Osteoblast (primary cell): ENCODE results near the gene CNKSR1. TPM values are rescaled to one million over a fixed set of nuclear protein-coding genes. Genes with fewer than 3 reads are reported as not detected.

Source experiments
- DNase-seq: peaks from one replicate; pipeline ENCODE4 v3.0.0; 2011; ENCODE audit warnings: low spot score, mixed read lengths; ENCODE audit not compliant: insufficient read length; ENCODE audit errors: missing footprints
- H2AFZ ChIP-seq: 2 replicates; pipeline ENCODE4 v1.6.0; 2011; ENCODE audit warnings: mild to moderate bottlenecking, low read length
- H3K27ac ChIP-seq: 2 replicates; pipeline ENCODE4 v1.5.1; 2011; ENCODE audit warnings: mild to moderate bottlenecking, low read depth, low read length, moderate library complexity
- H3K27me3 ChIP-seq: 2 replicates; pipeline ENCODE4 v1.6.0; 2012; ENCODE audit warnings: mild to moderate bottlenecking, control low read depth, inconsistent platforms, low read length, moderate library complexity; ENCODE audit not compliant: insufficient read depth
- H3K36me3 ChIP-seq: 2 replicates; pipeline ENCODE4 v1.5.1; 2011; ENCODE audit warnings: mild to moderate bottlenecking, low read length, control low read depth, moderate library complexity; ENCODE audit not compliant: insufficient read depth
- H3K4me1 ChIP-seq: 2 replicates; pipeline ENCODE4 v1.5.1; 2011; ENCODE audit warnings: mild to moderate bottlenecking, low read length, control low read depth, moderate library complexity; ENCODE audit not compliant: insufficient read depth
- H3K4me2 ChIP-seq: 2 replicates; pipeline ENCODE4 v1.6.0; 2011; ENCODE audit warnings: mild to moderate bottlenecking, low read length; ENCODE audit not compliant: insufficient read depth
- H3K4me3 ChIP-seq: fragments of 200-600 bp; sonication (generic); 3 replicates; pipeline ENCODE4 v1.5.1; 2012; ENCODE audit warnings: mild to moderate bottlenecking, low read length, inconsistent platforms; ENCODE audit not compliant: insufficient read depth
- H3K79me2 ChIP-seq: 2 replicates; pipeline ENCODE4 v1.6.0; 2012; ENCODE audit warnings: mild to moderate bottlenecking, low read length, control low read depth, inconsistent platforms; ENCODE audit not compliant: insufficient read depth
- H3K9me3 ChIP-seq: 2 replicates; pipeline ENCODE4 v1.5.1; 2011; ENCODE audit warnings: low read depth, low read length, control low read depth
- H4K20me1 ChIP-seq: 2 replicates; pipeline ENCODE4 v1.6.0; 2012; ENCODE audit warnings: mild to moderate bottlenecking, low read length, control low read depth; ENCODE audit not compliant: insufficient read depth
- total RNA-seq: library from RNA; depleted of rRNA; stranded (reverse); fragments of >200 nt; gene quantifications from 2 replicates; pipeline ENCODE4 v1.2.3, GENCODE V29; 2012
- TF ChIP-seq, protein P1 (sequence below): IDR thresholded peaks from 2 replicates; pipeline ENCODE4 v1.5.1; 2011; ENCODE audit warnings: mild to moderate bottlenecking, low read depth, low read length, moderate library complexity; ENCODE audit errors: extremely low read depth

Gene CNKSR1
- total RNA-seq, 1 donor = under 0.01 TPM

DNA sequence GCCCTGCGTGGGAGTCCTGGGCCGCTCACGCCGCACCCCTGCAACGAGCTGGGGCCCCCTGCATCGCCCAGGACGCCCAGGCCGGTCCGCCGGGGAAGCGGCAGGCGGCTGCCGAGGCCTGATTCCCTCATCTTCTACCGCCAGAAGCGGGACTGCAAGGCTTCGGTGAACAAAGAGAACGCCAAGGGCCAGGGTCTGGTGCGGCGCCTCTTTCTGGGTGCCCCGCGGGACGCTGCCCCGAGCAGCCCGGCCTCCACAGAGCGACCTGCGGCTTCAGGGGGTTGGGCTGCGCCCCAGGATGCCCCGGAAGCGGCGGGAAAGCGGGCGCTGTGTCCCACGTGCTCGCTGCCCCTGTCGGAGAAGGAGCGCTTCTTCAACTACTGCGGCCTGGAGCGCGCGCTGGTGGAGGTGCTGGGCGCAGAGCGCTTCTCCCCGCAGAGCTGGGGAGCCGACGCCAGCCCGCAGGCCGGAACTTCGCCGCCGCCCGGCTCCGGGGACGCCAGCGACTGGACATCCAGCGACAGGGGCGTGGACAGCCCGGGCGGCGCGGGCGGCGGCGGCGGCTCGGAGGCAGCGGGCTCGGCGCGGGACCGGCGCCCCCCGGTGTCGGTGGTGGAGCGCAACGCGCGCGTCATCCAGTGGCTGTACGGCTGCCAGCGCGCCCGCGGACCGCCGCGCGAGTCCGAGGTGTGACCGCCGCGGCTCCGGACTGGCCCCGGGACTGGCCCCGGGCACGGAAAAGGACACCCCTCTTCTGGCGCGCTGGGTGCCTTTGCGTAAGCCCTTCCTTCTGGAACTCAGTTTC lies 15.7 kb upstream of the CNKSR1 start:
- Histone ChIP-seq H3K27ac (no peak overlapping the region), H3K79me2 (no peaks in the 10 kb centered on the region), H3K4me2 (peak overlapping the region; percentile 76), H3K27me3 (peaks cover 20% of the 10 kb centered on the region), H3K4me1 (peaks cover 4% of the 10 kb centered on the region), H3K36me3 (no peaks in the 10 kb centered on the region), H2AFZ (peak overlapping the region; percentile 62), H4K20me1 (no peaks in the 10 kb centered on the region), H3K9me3 (no peaks in the 10 kb centered on the region), H3K4me3 (peak overlapping the region; percentile 63)
- TF ChIP-seq, protein P1, sequence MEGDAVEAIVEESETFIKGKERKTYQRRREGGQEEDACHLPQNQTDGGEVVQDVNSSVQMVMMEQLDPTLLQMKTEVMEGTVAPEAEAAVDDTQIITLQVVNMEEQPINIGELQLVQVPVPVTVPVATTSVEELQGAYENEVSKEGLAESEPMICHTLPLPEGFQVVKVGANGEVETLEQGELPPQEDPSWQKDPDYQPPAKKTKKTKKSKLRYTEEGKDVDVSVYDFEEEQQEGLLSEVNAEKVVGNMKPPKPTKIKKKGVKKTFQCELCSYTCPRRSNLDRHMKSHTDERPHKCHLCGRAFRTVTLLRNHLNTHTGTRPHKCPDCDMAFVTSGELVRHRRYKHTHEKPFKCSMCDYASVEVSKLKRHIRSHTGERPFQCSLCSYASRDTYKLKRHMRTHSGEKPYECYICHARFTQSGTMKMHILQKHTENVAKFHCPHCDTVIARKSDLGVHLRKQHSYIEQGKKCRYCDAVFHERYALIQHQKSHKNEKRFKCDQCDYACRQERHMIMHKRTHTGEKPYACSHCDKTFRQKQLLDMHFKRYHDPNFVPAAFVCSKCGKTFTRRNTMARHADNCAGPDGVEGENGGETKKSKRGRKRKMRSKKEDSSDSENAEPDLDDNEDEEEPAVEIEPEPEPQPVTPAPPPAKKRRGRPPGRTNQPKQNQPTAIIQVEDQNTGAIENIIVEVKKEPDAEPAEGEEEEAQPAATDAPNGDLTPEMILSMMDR = no peak
- DNase-seq = peak; percentile 95

DNA sequence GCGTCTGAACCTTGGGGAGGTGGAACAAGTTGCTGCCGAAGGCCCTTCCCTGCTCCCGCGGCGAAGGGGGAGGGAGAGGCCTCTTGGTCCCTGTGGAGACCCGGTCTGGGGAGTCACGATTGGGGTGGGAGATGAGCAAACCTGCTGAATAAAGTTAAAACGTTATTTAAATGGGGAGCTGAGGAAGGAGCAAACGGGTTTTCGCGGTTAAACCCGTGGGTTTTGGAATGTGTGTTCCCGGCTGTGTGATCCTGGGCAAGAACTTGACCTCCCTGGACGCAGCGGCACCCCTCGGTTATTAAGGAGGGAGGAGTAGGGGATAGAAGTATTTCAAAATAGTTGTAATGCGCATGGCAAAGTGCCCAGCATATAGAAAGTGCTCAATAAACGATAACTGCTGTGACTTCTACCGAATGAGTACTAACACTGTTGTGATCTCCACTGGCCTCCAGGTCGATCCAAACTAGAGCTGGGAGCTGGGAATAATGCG lies 15.0 kb upstream of the CNKSR1 start:
- H3K4me2 ChIP-seq = peak overlapping the region; percentile 76
- no peak overlapping the region for H3K27ac ChIP-seq
- peak overlapping the region; percentile 63 for H3K4me3 ChIP-seq
- peaks cover 18% of the 10 kb centered on the region for H3K27me3 ChIP-seq
- no peaks in the 10 kb centered on the region for H3K79me2 ChIP-seq
- H3K36me3 ChIP-seq = no peaks in the 10 kb centered on the region
- peak overlapping the region; percentile 11 for H2AFZ ChIP-seq
- H3K9me3 ChIP-seq = no peaks in the 10 kb centered on the region
- DNase-seq = peak; percentile 90
- H4K20me1 ChIP-seq = no peaks in the 10 kb centered on the region
- peaks cover 4% of the 10 kb centered on the region for H3K4me1 ChIP-seq
- TF ChIP-seq, protein P1 = no peak

DNA sequence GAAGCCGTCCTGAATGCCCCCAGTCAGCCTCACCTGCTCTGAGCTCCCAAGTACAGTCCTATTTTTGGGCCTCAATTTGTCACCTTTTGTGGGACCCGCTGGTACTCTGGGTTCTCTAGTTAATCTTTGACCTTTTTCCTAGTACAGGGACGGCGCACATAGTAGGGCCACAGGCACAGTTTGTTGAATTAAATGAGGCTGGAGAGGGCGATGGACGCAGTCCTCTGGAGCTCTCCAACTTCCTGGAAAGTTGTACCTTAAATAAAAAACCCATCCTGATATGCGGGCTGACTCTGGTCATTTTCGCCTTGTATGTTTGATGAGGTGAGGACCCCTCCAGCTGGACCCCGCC lies 13.6 kb upstream of the CNKSR1 start:
- H3K36me3 ChIP-seq = no peaks in the 10 kb centered on the region
- H3K27me3 ChIP-seq = peaks cover 16% of the 10 kb centered on the region
- peak overlapping the region; percentile 68 for H3K4me2 ChIP-seq
- H3K79me2 ChIP-seq = no peaks in the 10 kb centered on the region
- TF ChIP-seq, protein P1 = no peak
- peaks cover 4% of the 10 kb centered on the region for H3K4me1 ChIP-seq
- H3K4me3 ChIP-seq = no peak overlapping the region
- no peak overlapping the region for H2AFZ ChIP-seq
- no peak overlapping the region for H3K27ac ChIP-seq
- peak; percentile 34 for DNase-seq
- no peaks in the 10 kb centered on the region for H3K9me3 ChIP-seq
- H4K20me1 ChIP-seq = no peaks in the 10 kb centered on the region

DNA sequence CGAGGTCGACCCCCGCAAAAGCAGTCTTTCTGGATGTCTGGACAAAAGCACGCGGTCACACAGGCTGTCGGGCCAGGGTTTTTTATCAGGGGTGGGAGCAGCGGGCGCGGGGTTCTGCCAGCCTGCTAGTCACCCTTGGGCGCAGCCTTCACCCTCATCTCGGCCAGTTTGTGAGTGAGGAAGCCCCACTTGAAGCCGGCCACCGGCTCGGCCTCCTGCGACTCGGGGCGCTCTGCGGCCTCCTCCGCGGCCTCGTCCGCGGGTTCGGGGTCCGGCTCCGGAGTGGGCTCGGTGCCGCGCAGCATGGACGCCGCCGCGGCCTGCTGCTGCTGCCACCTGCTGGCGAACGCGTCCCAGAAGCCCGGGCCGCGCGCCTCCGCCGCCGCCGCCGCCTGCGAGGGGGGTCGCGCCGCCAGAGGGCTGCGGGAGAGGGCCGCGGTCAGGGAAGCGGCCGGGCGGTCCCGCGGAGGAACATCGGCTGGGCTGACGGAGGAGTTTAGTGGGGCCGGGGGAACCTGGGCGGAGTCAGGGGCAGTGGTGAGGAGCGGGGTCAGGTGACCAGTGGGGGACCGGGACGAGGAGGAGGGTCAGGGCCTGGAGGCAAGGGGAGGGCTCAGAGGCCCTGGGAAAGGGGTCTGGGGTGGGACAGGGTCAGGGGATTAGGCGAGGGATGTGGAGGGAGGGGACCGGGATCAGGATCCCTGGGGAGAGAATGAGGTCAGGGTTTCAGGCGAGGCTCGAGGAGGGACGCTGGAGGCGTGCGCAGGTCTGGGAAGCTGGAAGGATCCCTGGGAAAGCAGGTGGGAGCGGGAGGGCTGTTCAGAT lies 13.0 kb upstream of the CNKSR1 start:
- no peaks in the 10 kb centered on the region for H4K20me1 ChIP-seq
- DNase-seq = peak; percentile 96
- peaks cover 4% of the 10 kb centered on the region for H3K4me1 ChIP-seq
- H3K9me3 ChIP-seq = no peaks in the 10 kb centered on the region
- no peaks in the 10 kb centered on the region for H3K36me3 ChIP-seq
- peaks cover 16% of the 10 kb centered on the region for H3K27me3 ChIP-seq
- H2AFZ ChIP-seq = peak overlapping the region; percentile 47
- H3K27ac ChIP-seq = no peak overlapping the region
- no peaks in the 10 kb centered on the region for H3K79me2 ChIP-seq
- peak overlapping the region; percentile 68 for H3K4me2 ChIP-seq
- TF ChIP-seq, protein P1 = peak; percentile 34
- peak overlapping the region; percentile 60 for H3K4me3 ChIP-seq
